Esophagus squamous epithelium (tissue), 4 donors: ENCODE data around the gene YLPM1.

Source experiments
- POLR2A ChIP-seq, 4 donors: fragments of 450-650 bp; IDR thresholded peaks; one replicate each; pipeline ENCODE4 v1.6.1; 2017; ENCODE audit warnings: antibody characterized with exemption in 4 of 4, mild to moderate bottlenecking in 4 of 4, moderate library complexity in 3 of 4
- TF ChIP-seq, protein P1 (sequence below), 6 experiments: fragments of 450-650 bp in 4 of 6; fragments of 200-600 bp in 2 of 6; sonication (generic) in 2 of 6; IDR thresholded peaks; one replicate each; pipeline ENCODE4 v1.5.1; 2016 to 2019; ENCODE audit warnings: antibody characterized with exemption in 6 of 6, mild to moderate bottlenecking in 4 of 6, moderate library complexity in 4 of 6

- TF ChIP-seq, protein P1, sequence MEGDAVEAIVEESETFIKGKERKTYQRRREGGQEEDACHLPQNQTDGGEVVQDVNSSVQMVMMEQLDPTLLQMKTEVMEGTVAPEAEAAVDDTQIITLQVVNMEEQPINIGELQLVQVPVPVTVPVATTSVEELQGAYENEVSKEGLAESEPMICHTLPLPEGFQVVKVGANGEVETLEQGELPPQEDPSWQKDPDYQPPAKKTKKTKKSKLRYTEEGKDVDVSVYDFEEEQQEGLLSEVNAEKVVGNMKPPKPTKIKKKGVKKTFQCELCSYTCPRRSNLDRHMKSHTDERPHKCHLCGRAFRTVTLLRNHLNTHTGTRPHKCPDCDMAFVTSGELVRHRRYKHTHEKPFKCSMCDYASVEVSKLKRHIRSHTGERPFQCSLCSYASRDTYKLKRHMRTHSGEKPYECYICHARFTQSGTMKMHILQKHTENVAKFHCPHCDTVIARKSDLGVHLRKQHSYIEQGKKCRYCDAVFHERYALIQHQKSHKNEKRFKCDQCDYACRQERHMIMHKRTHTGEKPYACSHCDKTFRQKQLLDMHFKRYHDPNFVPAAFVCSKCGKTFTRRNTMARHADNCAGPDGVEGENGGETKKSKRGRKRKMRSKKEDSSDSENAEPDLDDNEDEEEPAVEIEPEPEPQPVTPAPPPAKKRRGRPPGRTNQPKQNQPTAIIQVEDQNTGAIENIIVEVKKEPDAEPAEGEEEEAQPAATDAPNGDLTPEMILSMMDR (IDR thresholded peaks at IDR 0.05), result peak; percentile 81 to 88 (median 86)
- TF ChIP-seq POLR2A (IDR thresholded peaks at IDR 0.05), result no peak
These were observed 98.0 kb downstream of the YLPM1 start for GRCh38 chr14:74860899-74861733.
